A172 (cell line): ENCODE data around the gene PTTG1IP. TPM values are rescaled to one million over a fixed set of nuclear protein-coding genes. Genes with fewer than 3 reads are reported as not detected.

Experiments
- DNase-seq: peaks from one replicate; pipeline ENCODE4 v3.0.0-alpha.2; 2015; ENCODE audit warnings: low spot score
- total RNA-seq: library from RNA; depleted of rRNA; stranded (reverse); fragments of >200 nt; shearing (Covaris generic); gene quantifications from 2 replicates; pipeline ENCODE4 v1.2.3, GENCODE V29; 2014

The PTTG1IP gene
- total RNA-seq, 1 experiment from 2014 or later, result 637 TPM

DNA sequence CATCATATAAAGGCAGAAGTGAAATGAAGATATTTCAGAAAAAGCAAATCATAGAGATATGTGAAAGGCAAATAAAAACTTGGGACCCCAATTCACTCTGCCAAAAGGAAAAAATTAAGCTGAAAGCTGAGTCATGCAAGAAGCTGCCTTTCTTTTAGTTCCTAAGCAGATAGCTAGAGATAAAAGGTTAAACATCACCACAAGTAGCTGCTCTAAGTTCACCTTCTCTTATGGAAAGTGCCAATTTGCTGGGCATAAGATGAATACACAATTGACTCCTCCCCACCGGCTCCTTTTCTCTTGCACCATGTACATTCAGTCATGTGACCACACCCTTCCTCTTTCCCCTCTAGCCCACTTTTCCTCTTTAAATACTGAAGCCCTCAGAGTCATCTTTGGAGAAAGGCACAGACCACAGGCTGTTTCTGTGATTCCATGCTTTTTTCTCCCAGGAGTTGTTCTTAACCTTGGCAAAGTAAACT is 50.3 kb downstream of the PTTG1IP start:
- no peak for DNase-seq

DNA sequence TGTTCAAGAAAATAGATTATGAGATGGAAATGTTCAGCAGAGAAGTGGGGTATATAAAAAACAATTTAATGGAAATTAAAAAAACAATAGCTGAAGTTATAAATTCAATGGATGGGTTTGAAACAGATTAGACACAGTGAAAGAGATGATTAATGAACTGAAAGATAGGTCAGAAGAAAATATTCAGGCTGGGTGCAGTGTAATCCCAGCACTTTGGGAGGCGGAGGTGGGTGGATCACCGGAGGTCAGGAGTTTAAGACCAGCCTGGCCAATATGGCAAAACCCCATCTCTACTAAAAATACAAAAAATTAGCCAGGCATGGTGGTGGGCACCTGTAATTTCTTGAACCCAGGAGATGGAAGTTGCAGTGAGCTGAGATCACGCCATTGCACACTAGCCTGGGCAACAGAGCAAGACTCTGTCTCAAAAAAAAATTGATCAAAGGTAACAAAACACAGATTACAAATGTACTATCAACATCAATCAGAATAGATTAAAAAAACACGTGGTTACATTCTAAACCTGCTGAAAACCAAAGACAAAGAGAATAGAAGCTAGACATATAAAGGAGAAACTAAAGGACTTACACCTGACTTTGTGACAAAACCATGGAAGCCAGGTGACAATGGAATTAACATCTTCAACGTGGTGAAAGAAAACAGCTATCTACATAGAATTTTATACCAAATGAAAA is 50.9 kb downstream of the PTTG1IP start:
- no peak for DNase-seq

DNA sequence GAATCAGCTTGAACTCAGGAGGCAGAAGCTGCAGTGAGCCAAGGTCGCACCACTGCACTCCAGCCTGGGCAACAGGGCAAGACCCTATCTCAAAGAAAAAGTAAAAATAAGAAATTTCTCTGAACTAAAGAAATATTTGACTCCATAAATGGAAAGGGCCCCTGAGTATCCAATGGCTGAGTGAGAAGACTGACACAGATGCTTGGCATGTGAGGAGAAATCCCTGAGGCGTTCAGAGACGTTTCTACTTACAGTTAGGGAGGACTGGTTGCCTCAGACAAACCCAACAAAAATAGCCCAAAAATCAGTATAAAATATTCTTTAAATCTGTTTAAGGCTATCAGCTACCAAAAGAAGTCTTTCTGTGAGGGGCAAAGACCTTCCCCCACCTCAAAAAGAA is 52.6 kb downstream of the PTTG1IP start:
- no peak for DNase-seq

- no peak for DNase-seq
Observed at GRCh38 chr21:44819283-44820243, 53.9 kb downstream of the PTTG1IP start.

- DNase-seq, result no peak
Observed at GRCh38 chr21:44818640-44819011, 54.9 kb downstream of the PTTG1IP start.

DNA sequence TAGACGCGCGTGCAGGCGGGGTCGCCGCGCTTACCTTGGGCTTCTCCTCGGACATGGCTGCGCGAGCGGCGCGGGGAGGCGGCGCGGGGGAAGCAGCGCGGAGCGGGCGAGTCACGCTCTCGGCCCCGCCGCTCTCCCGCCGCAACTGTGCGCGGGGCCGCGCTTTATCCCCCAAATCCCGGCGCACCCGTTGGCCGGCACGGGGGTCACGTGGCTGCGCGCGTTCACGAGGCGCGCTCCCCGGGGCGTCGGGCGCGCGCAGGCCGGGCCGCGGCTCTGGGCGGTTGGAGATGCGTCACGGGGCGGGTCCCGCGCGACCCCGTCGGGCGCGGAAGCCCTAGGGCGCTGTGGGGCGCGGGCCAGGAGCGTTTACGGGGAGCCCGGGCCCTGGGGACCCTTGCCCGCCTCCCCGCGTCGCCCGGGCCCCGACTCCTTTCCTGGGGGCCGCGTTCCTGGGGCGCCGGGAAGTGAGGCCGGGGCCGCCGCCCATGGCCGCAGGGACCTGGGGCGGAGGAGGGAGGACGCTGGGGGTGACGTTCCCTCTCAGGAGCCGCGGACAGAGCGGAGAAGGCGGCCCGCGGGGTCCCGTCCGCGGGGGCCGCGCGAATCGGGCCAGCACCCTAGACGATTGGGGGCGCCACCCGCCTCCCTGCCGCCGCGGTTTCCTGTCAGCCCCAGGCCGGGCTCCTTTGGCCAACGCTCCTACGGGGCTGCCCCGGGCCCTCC is 55.4 kb downstream of the PTTG1IP start, which contains the start of gene SUMO3:
Gene SUMO3 (minus strand): TSS at position 149 of the 726 bp plus-strand sequence. CDS start 94 bp downstream, at position 55.
- peak; percentile 40 for DNase-seq

GRCh38 chr21:44817506-44817880 is 56.0 kb downstream of the PTTG1IP start:
- peak; percentile 60 for DNase-seq

- no peak for DNase-seq
Observed at GRCh38 chr21:44816761-44817505, 56.6 kb downstream of the PTTG1IP start.

DNA sequence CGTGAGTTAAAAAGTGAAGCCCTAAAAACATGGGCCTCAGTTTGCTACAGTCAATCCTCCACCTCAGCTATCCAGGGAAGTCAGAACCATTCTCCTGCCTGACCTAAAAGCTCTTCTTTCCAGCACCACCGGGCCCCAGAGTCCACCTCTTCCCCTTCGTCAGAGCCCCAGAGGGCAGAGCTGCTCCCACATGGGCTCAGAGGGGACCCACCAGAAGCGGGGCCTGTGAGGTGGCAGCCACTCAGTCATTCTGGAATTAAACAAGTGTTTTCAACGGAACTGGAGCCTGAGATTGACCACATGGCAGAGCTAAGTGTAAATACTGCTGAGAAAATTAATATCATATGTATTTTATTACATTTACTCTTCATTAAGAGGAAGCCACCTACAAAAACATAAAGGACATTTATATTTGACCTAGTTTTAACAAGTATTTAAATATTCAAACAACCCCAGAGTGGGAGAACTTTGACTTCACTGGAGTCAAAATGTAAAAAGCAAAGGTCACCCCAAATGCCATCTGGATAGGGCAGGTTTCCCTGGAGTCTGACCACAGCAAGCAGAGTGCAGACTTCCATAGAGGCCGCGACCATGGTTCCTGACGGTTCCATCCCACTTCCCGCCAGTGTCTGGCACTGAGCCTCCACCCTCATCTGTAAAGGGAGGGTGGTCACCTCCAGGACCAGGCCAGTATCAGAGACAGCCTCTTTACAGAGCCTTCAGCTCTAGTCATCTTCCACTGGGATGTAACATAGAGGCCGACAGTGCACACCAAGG is 57.5 kb downstream of the PTTG1IP start:
- no peak for DNase-seq

DNA sequence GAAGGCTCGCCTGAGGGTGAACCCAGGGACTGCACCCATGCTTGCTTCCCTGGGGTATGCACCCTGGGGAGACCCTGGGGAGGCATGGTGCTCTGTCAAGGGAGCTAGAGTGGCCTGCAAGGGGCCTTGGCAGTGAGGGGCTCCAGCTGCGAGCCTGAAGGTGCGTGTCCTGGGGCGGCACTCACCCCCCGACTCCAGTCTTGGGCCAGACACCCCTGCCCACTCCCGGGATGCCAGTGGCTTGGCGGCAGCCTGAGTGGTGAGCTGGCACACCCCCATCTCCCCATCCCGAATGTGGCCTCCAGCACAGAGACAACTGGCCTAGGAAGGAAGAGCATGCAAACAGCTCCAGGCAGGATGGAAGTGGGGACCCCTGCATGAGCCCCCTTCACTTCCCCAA is 58.3 kb downstream of the PTTG1IP start:
- no peak for DNase-seq

- DNase-seq, result no peak
Observed at GRCh38 chr21:44814498-44815023, 58.9 kb downstream of the PTTG1IP start.

DNA sequence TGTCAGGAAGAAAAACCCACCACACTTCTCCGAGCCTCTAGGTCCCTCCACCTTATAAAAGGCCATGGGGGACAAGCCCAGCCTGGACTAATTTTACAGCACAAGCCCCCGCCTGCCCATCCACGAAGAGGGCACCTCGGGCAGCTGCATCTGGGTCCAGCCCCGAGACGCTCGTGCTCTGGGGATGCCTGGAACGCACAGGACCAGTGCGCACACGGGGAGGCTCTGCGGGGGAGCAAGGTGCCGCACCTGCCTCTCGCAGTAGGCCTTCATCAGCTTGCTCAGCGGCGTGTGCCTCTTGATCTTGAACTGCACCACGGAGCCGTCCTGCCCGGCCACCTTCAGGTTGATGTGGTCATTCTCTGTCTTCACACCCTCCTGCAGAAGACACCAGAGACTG is 59.8 kb downstream of the PTTG1IP start:
- no peak for DNase-seq

DNA sequence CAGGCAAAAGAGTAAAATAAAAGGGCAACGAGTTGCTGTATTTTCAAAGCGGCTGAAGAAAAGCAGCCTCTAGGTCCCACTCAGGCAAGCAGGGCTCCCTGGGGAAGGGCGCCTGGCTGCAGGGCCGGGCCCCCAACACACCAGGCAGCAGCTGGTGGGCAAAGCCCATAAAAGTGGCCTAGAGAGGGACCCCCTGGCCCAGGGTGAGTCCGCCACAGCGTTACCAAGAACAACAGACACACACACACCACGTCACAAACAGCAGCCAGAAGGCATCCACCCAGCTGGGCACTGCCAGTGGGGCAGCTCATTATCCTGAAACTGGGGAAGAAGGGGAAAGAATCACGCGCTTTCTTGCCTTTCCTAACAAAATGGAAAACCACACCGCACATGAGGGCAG is 60.3 kb downstream of the PTTG1IP start:
- no peak for DNase-seq

DNA sequence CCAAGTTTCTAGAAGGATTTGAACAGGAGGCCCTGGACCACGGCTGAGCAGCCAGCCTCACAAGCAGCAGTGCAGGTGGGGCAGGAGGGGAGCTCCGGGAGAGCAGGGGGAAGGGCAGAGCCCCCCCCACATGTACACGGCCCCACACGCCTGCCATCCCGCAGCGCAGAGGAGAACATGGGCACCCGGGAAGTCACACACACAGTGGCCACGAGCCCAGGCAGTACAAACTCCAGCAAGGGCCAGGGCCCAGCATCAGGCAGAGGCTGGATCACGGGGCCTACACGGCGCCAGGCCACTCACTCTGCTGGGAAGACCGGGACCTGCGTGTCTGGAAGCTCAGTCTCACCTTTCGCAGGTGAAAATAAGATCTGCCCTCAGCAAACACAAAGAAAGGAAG is 60.9 kb downstream of the PTTG1IP start:
- DNase-seq, result no peak

DNA sequence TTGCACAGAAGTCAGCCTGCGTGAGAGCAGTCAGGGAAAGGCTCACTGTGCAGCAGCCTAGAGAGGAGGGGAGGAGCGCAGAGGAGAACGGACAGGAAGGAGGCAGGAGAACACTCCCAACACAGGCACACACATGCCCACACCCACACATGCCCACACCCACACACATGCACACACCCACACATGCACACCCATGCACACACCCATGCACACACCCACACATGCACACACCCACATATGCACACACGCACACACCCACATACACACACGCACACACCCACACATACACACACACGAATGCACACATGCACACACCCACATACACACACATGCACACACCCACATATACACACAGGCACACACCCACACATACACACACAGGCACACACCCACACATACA is 62.7 kb downstream of the PTTG1IP start:
- no peak for DNase-seq

DNA sequence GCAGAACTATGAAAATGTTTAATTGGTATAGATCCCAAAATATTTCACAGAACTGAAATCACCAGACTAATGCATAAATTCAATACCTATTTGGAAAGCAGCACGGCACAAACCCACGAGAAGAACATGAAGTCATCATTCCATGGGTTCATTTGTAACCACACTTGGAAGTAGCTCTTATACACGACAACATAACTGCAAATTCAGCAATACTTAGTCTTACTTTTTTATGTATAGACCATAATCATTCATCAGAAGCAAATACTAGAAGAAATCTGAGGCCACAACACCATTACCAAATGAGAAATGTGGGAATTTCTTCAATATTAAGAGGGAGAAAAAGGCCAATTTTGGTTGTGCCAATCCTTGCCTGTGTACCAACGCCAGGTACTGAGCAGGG is 67.6 kb downstream of the PTTG1IP start:
- DNase-seq, result no peak

- no peak for DNase-seq
Observed at GRCh38 chr21:44805226-44805625, 68.3 kb downstream of the PTTG1IP start.

GRCh38 chr21:44804762-44805161 is 68.7 kb downstream of the PTTG1IP start:
- no peak for DNase-seq

DNA sequence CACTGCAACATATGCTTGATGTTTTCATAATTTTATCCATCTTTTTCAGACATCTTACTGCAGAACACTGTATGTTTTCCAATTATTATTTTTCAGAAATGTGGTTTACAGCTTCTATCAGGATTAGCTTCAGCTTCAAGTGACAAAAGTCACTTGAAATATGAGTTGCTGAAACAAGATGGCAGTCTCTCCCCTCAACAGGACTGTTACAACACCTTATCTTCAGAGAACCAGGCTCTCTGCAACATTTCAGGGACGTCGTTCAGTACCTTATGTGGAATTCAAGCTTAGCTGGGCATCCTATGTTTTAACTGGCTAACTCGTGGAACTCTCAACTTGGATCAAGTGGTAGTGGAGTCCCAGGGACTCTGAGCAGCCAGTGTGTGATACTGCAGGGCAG is 69.8 kb downstream of the PTTG1IP start:
- no peak for DNase-seq

GRCh38 chr21:44802396-44803153 is 70.9 kb downstream of the PTTG1IP start:
- DNase-seq, result peak; percentile 15
